Panc1 (cell line): ENCODE data around the gene ZNF391.

ENCODE experiments used
- POLR2AphosphoS5 ChIP-seq: IDR thresholded peaks from 2 replicates; pipeline ENCODE4 v1.6.1; 2012; ENCODE audit warnings: mild to moderate bottlenecking, low read depth, low read length, moderate library complexity
- TF ChIP-seq, protein P1 (sequence below): fragments of 450-650 bp; IDR thresholded peaks from 2 replicates; pipeline ENCODE4 v1.5.1; 2017; ENCODE audit warnings: mild to moderate bottlenecking
- TF ChIP-seq, protein P2 (sequence below), 2 experiments: IDR thresholded peaks; 2 replicates each; pipeline ENCODE4 v1.6.1; 2011 to 2012; ENCODE audit warnings: low read depth in 2 of 2, control low read depth in 1 of 2, low read length in 1 of 2, mild to moderate bottlenecking in 1 of 2, moderate library complexity in 1 of 2; ENCODE audit not compliant: insufficient read depth in 1 of 2

DNA sequence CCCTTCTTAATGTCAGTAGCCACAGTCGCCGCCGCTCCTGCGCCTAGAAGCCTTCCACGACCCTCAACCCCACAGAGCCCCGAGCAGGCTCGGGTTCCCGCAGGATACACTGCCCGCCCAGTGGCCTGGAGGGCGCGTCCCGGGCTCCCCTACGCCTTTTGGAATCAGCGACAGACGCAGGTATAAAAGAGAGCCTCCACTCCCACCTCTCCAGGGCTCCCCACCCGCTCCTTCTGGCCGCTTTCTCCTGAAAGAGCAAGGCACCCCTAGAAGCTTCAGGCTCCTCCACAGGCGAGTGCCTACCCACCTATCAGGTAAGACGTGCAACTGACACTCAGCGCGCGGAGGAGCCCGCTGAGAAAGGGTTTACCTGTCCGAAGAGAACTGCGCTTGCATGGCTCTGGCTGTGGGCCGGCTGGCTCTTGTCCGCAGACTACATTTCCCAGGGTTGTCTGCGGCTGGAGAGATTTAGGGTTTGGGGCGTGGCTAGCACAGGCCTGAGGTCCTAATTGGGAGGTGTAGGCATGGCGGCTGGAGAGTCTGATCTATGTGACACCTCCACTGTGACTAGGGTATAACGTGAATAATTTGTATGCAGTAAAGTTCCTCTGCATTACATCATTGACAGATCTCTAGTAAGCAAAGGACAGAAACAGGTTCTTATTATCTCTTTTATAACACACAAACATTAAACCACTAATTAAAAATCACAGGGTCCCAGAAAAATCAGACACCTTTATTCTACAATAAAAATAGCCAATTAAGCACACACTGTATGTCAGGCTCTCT lies 13.5 kb upstream of the ZNF391 start:
- TF ChIP-seq, protein P1, sequence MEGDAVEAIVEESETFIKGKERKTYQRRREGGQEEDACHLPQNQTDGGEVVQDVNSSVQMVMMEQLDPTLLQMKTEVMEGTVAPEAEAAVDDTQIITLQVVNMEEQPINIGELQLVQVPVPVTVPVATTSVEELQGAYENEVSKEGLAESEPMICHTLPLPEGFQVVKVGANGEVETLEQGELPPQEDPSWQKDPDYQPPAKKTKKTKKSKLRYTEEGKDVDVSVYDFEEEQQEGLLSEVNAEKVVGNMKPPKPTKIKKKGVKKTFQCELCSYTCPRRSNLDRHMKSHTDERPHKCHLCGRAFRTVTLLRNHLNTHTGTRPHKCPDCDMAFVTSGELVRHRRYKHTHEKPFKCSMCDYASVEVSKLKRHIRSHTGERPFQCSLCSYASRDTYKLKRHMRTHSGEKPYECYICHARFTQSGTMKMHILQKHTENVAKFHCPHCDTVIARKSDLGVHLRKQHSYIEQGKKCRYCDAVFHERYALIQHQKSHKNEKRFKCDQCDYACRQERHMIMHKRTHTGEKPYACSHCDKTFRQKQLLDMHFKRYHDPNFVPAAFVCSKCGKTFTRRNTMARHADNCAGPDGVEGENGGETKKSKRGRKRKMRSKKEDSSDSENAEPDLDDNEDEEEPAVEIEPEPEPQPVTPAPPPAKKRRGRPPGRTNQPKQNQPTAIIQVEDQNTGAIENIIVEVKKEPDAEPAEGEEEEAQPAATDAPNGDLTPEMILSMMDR: no peak
- TF ChIP-seq POLR2AphosphoS5: no peak
- TF ChIP-seq, protein P2, sequence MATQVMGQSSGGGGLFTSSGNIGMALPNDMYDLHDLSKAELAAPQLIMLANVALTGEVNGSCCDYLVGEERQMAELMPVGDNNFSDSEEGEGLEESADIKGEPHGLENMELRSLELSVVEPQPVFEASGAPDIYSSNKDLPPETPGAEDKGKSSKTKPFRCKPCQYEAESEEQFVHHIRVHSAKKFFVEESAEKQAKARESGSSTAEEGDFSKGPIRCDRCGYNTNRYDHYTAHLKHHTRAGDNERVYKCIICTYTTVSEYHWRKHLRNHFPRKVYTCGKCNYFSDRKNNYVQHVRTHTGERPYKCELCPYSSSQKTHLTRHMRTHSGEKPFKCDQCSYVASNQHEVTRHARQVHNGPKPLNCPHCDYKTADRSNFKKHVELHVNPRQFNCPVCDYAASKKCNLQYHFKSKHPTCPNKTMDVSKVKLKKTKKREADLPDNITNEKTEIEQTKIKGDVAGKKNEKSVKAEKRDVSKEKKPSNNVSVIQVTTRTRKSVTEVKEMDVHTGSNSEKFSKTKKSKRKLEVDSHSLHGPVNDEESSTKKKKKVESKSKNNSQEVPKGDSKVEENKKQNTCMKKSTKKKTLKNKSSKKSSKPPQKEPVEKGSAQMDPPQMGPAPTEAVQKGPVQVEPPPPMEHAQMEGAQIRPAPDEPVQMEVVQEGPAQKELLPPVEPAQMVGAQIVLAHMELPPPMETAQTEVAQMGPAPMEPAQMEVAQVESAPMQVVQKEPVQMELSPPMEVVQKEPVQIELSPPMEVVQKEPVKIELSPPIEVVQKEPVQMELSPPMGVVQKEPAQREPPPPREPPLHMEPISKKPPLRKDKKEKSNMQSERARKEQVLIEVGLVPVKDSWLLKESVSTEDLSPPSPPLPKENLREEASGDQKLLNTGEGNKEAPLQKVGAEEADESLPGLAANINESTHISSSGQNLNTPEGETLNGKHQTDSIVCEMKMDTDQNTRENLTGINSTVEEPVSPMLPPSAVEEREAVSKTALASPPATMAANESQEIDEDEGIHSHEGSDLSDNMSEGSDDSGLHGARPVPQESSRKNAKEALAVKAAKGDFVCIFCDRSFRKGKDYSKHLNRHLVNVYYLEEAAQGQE (IDR thresholded peaks at IDR 0.05; ENCODE audit: insufficient read depth in 1 of 2, low read depth in 2 of 2, low read length in 1 of 2): no peak
